Fibroblast of skin of right biceps (primary cell): ENCODE data around the gene APOL4.
"Not testable (repeated sequence)": the region's sequence is repeated elsewhere in the genome, so short reads cannot be mapped to it uniquely, and the experiment has no call there.

Experiments used
- DNase-seq: peaks from one replicate; pipeline ENCODE4 v3.0.0-alpha.2; 2013

The APOL4 gene

GRCh38 chr22:36205573-36205972 is 4.0 kb upstream of the APOL4 start:
- DNase-seq, result not testable (repeated sequence)

- no peak for DNase-seq
Measured at GRCh38 chr22:36204632-36205015, 3.0 kb upstream of the APOL4 start.

GRCh38 chr22:36204001-36204631 is 2.5 kb upstream of the APOL4 start:
- DNase-seq, result no peak

GRCh38 chr22:36203441-36203840 is 1.8 kb upstream of the APOL4 start:
- DNase-seq, result not testable (repeated sequence)

- DNase-seq, result not testable (repeated sequence)
Measured at GRCh38 chr22:36202906-36203305, 1.3 kb upstream of the APOL4 start.

- DNase-seq, result not testable (repeated sequence)
Measured at GRCh38 chr22:36201025-36201424, 584 bp downstream of the APOL4 start.

GRCh38 chr22:36199001-36199551 is 2.5 kb downstream of the APOL4 start:
- no peak for DNase-seq

GRCh38 chr22:36198536-36198935 is 3.1 kb downstream of the APOL4 start:
- DNase-seq, result no peak

- peak; percentile 11 for DNase-seq
Measured at GRCh38 chr22:36197514-36198146, 4.0 kb downstream of the APOL4 start.

GRCh38 chr22:36197065-36197440 is 4.6 kb downstream of the APOL4 start:
- DNase-seq, result peak; percentile 81

GRCh38 chr22:36196254-36197064 is 5.2 kb downstream of the APOL4 start:
- DNase-seq, result peak; percentile 37

GRCh38 chr22:36194971-36195370 is 6.6 kb downstream of the APOL4 start:
- peak; percentile 76 for DNase-seq

- DNase-seq, result no peak
Measured at GRCh38 chr22:36194385-36194784, 7.2 kb downstream of the APOL4 start.

- DNase-seq, result no peak
Measured at GRCh38 chr22:36193577-36193976, 8.0 kb downstream of the APOL4 start.

GRCh38 chr22:36193171-36193570 is 8.4 kb downstream of the APOL4 start:
- no peak for DNase-seq

GRCh38 chr22:36192542-36192941 is 9.1 kb downstream of the APOL4 start:
- DNase-seq, result peak; percentile 51

- DNase-seq, result no peak
Measured at GRCh38 chr22:36191106-36191836, 10.3 kb downstream of the APOL4 start.

- DNase-seq, result not testable (repeated sequence)
Measured at GRCh38 chr22:36187862-36188261, 13.7 kb downstream of the APOL4 start.

- no peak for DNase-seq
Measured at GRCh38 chr22:36185828-36186624, 15.6 kb downstream of the APOL4 start.

- DNase-seq, result peak; percentile 61
Measured at GRCh38 chr22:36184433-36185025, 17.1 kb downstream of the APOL4 start.

GRCh38 chr22:36183446-36183845 is 18.2 kb downstream of the APOL4 start:
- DNase-seq, result no peak

GRCh38 chr22:36182857-36183256 is 18.8 kb downstream of the APOL4 start:
- DNase-seq, result no peak
